HG03139 (cell line): ENCODE data around the gene UNC5B.

Experiments used
- ATAC-seq: cut with Tn5 transposase; IDR thresholded peaks from one replicate; pipeline ENCODE4 v1.9.1; 2021; ENCODE audit not compliant: unreplicated experiment

The UNC5B gene

DNA sequence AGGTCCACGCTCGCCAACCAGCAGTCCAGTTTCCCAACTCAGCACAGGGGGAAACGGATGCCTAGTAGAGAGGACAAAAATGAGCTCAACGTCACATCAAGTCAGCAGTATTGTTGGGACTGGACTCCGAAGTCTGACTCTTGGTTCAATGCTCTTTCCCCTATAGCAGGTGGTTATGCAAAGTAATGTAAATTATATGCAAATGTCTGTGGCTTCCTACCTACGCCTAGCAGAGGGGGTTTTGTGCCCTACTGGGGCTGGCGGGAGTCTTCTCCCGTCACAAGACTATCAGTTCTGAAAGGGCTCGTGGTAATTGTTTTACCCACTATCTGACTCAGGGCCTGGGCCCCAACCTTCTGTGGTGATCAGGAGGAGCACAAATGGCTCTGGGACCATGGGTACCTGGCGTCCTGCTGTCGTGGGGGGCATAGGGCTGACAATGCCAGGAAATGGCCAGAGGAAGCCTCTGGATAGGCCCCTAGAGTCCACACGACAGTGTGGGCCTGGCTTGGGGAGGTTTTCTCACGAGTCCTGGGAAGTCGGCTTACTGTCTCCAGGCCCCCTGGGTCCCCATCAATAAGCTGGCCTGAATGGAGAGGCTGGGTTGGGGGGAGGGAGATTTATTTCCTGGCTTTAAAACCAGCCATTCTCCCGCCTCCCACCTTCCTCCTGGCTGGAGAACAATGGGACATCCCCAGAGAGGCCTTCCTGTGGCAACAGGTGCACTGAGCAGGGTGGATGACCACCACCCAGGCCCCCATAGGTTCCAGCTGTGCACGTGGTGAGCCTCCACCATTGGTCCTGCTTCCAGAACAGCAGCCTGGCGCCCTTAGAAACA lies 41.8 kb downstream of the UNC5B start:
- no peak for ATAC-seq

GRCh38 chr10:71254834-71255549 lies 42.6 kb downstream of the UNC5B start:
- ATAC-seq = no peak

DNA sequence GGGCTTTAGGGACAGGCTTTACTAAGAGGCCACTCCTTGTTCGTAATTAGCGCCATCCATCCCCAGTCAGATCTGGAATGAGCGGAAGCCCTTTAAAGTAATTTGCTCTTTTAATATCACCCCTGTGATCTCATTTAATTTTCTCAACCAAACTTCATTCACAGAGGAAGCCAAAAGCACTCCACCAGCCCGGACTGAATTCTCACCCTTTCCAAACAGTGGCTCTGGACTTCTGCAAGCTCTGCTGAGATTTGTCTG lies 43.1 kb downstream of the UNC5B start:
- ATAC-seq = no peak

DNA sequence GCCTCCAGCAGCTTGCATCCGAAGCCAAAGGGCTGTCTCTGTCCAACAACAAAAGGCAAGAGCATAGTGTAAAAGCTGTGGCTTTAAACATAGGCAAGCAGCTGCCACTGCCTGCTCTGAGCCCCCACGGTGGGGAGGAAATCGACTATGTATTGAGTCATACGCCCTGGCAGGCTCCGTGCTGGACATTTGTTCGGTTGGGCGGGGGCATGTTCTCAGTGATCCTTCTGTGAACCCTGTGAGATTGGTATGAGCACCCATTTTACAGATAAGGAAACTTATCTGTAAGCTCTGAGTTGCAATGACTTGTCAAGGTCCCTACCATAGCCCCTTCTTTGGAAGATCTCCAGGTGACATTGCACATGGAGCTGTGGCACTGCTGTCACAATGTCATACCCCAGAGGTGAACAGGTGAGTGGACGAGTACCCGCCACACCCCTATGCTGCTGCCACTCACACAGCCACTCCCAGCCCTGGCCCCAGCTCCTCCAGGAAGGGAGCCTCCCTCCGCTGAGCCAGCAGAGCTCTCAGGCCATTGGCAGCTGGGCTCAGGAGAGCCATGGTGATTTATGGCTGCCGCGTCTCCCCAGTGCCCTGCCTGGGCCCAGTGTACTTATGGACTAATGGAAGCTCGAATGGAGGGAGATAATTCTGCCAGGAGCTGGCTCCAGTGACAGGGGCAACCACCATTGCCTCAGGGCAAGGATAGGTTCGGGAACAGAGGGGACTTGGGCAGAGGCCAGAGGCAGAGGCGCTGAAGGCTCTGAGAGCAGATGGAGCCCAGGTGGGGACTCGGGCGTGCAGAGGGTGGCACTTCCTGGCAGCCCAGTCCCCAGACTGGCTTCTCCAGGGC lies 43.7 kb downstream of the UNC5B start:
- ATAC-seq = no peak

GRCh38 chr10:71256661-71257318 lies 44.4 kb downstream of the UNC5B start:
- no peak for ATAC-seq

DNA sequence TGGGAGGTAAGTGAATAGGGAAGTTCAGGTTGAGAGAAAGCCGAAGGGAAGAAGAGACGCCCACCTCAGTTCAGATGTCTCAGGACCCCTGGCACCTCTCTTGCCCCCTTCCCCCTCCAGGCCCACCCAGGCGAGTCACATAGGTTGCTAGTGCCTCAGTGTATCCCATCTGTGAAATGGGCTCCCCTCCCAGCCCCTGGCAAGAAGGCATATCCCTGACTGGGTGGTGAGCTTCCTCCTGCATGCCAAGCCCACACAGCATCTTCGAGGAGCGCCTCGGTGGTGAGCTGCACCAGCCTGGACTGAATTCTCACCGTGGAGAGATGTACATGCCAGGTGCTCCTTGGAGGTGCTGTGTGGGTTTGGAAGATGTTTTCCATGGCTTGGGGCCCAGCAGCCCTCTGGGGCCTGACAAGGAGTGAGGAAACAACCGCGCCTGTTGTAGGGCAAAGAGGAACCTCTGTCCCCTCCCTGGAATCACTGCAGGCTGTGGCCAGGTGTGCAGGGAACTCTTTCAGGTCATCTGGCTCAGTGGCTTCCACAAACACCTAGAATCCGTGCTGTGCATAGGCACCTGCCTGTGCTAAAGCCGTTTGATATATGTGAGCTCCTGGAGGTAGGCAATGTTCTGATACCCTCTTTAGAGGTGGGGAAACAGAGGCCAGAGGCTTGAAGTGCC lies 45.1 kb downstream of the UNC5B start:
- ATAC-seq = no peak

GRCh38 chr10:71258046-71258445 lies 45.7 kb downstream of the UNC5B start:
- no peak for ATAC-seq

GRCh38 chr10:71258446-71259145 lies 46.2 kb downstream of the UNC5B start:
- ATAC-seq = no peak

- no peak for ATAC-seq
Observed at GRCh38 chr10:71259282-71259681, 46.9 kb downstream of the UNC5B start.

GRCh38 chr10:71259815-71260501 lies 47.6 kb downstream of the UNC5B start:
- ATAC-seq = no peak

DNA sequence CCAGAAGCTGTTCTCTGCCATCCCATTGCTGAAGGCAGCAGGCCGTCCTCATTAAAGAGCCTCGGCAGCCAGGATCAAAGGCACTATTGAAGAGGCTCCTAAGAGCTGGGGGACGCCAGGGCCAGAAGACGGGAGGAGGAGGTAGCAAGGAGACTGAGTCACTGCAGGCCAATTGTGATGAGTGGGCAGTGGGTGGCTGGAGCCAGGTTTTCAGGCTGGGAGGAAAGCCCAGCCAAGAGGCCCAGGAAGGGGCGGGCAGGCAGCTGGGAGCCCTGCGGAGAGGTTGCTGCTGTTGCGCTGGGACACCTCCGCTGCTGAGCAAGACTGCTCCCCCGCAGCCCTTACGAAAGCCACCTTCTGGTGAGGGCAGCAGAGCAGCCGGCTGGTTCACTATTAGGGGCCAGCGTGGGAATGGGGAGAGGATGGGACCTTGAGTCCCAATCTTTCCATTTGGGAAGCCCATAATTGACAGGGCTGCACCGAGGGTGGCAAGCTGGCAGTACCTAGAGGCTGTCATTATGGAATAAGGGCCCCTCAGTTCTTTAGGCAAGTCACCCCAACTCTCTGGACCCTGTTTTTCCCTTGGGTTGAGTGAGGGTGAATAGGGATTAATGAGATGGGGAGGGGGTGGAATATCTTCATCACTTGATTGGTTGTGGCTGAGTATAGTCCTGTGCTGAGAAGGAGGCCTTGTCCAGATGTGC lies 48.4 kb downstream of the UNC5B start:
- ATAC-seq = no peak

DNA sequence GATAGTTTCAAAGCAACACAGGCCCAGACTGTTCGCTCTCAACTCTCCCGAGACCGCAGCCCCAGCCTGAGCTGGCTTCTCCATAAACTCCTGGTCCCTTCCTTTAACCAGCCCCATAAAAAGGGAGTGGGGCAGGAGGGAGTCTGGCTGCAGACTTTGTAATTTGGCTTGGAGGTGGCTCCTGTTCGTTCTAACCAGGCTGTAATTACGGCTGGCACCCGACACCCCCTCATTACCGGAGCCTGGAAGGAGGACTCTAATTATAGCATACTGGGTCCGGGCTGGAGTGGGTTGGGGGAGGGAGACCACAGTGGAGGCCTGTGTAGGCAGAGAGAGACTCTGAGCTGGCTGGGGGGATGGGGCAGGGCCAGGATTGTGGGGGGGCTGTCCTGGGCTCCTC lies 49.7 kb downstream of the UNC5B start:
- ATAC-seq = no peak

- no peak for ATAC-seq
Observed at GRCh38 chr10:71262817-71263216, 50.4 kb downstream of the UNC5B start.

DNA sequence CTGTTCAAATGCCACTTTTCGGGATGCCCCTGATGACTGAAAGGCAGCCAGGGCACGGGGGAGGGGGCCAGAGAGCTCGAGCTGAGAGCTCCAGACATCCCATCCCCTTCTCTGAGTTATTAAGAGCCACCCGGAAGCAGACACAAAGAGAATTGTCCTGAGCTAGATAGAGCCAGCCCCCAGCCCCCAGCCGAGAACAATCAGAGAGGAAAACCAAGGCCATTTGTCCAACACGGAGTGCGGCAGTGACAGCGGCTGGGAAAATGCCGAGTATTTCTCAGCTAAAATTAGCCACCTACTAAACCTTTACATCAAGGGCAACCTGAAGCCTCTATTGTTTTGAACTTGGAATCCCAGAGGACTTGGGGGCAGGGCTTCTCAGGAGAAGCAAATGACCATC lies 51.0 kb downstream of the UNC5B start:
- no peak for ATAC-seq

DNA sequence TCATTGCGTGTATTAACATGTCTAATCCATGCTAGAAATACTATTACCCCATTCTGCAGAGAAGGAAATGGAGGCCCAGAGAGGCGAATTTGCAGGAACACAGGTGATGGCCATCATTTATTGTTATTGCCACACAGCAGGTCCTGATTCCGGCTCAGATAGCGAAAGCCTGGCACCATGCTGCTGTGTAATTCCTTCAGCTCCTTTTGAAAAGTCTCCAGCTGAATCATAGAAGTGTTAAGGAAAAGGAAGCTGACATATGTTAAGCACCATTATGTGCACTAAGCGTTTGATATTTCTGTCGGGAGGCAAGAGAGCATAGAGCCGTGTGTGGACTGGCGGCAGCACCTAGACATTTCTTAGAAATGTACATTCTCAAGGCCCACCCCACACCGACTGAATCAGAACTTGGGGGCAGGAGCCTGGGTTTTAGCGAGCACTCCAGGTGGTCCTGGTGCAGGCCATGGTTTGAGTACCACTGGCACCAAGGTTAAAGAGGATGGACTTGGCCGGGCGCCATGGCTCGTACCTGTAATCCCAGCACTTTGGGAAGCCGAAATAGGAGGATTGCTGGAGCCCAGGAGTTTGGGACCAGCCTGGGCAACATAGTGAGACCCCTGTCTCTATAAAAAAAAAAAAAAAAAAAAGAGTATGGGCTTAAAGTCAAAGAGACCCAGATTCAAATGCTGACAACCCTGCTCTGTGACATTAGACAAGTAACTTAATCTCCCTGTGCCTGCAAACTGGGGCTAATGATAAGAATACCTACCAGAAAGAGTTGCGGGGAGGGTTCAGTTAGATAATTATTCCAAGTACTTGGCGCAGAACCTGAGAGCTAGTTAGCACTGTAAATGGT lies 52.2 kb downstream of the UNC5B start:
- ATAC-seq = no peak

GRCh38 chr10:71265201-71265575 lies 52.8 kb downstream of the UNC5B start:
- no peak for ATAC-seq

- ATAC-seq = no peak
Observed at GRCh38 chr10:71265618-71266146, 53.3 kb downstream of the UNC5B start.
